HepG2 (cell line): ENCODE measurements around the gene RASIP1. TPM values are rescaled to one million over a fixed set of nuclear protein-coding genes. Genes with fewer than 3 reads are reported as not detected.

Experiments used
- KLF6 ChIP-seq: IDR thresholded peaks from 2 replicates; pipeline ENCODE4 v1.8.0; 2016; ENCODE audit warnings: missing biosample characterization, missing genetic modification reagents
- KMT2B ChIP-seq: IDR thresholded peaks from 2 replicates; pipeline ENCODE4 v1.6.1; 2016; ENCODE audit warnings: missing genetic modification reagents, missing compliant biosample characterization
- MED1 ChIP-seq: sonication (generic); formaldehyde crosslinking; IDR thresholded peaks from 2 replicates; pipeline ENCODE4 v1.4.0; 2020; ENCODE audit warnings: missing genetic modification reagents
- SALL1 ChIP-seq: sonication (generic); formaldehyde crosslinking; IDR thresholded peaks from 2 replicates; pipeline ENCODE4 v1.8.0; 2022; ENCODE audit warnings: mild to moderate bottlenecking, missing genetic modification reagents
- TMF1 ChIP-seq: sonication (generic); formaldehyde crosslinking; IDR thresholded peaks from 2 replicates; pipeline ENCODE4 v1.8.1; 2022; ENCODE audit warnings: low read depth, missing genetic modification reagents
- ZFX ChIP-seq: sonication (generic); formaldehyde crosslinking; IDR thresholded peaks from 2 replicates; pipeline ENCODE4 v1.4.0; 2020; ENCODE audit warnings: mild to moderate bottlenecking, low read depth, missing genetic modification reagents, moderate library complexity
- ZKSCAN8 ChIP-seq: IDR thresholded peaks from 2 replicates; pipeline ENCODE4 v1.6.1; 2016; ENCODE audit warnings: borderline replicate concordance, missing genetic modification reagents, missing compliant biosample characterization
- ZNF7 ChIP-seq: IDR thresholded peaks from 2 replicates; pipeline ENCODE4 v1.6.1; 2016; ENCODE audit warnings: missing biosample characterization, missing genetic modification reagents
- ZNF850 ChIP-seq: sonication (generic); formaldehyde crosslinking; conservative IDR thresholded peaks from 2 replicates; pipeline ENCODE4 v1.9.0; 2021; ENCODE audit warnings: mild to moderate bottlenecking, missing genetic modification reagents
- ZNF891 ChIP-seq: sonication (generic); formaldehyde crosslinking; IDR thresholded peaks from 2 replicates; pipeline ENCODE4 v1.5.0; 2020; ENCODE audit warnings: mild to moderate bottlenecking, missing genetic modification reagents
- polyA plus RNA-seq, 8 experiments: library from polyadenylated mRNA; depleted of rRNA in 3 of 8; stranded (reverse) in 7 of 8; unstranded in 1 of 8; fragments of >200 nt; fragmentation: Illumina TruSeq in 4 of 8; extraction: Trizol in 4 of 8; gene quantifications; 2 replicates each; pipeline versions ENCODE4 v1.2.1 to v1.2.3, GENCODE V29; 2011 to 2016; ENCODE audit warnings: low read depth in 4 of 8, missing spikeins in 1 of 8, mixed read lengths in 1 of 8; ENCODE audit not compliant: insufficient read depth in 1 of 8
- total RNA-seq, 5 experiments: library from RNA; depleted of rRNA; stranded (reverse); fragments of >200 nt; fragmentation: Illumina TruSeq; extraction: Trizol; gene quantifications; 2 replicates each; pipeline ENCODE4 v1.2.3, GENCODE V29; 2016; ENCODE audit warnings: low read depth in 1 of 5
- TF ChIP-seq, protein P1 (sequence below): sonication (generic); formaldehyde crosslinking; conservative IDR thresholded peaks from 2 replicates; pipeline ENCODE4 v1.8.0; 2022; ENCODE audit warnings: mild to moderate bottlenecking, moderate library complexity, missing genetic modification reagents
- TF ChIP-seq, protein P2 (sequence below), 2 experiments: sonication (generic) in 1 of 2; formaldehyde crosslinking in 1 of 2; IDR thresholded peaks; 2 replicates each; pipeline versions ENCODE4 v1.6.1 to v1.9.0; 2014 to 2022; ENCODE audit warnings: antibody characterized with exemption in 1 of 2, borderline replicate concordance in 1 of 2, inconsistent platforms in 1 of 2, low read depth in 1 of 2, missing genetic modification reagents in 1 of 2
- TF ChIP-seq, protein P3 (sequence below): fragments of 450-650 bp; IDR thresholded peaks from 2 replicates; pipeline ENCODE4 v1.6.1; 2016
- TF ChIP-seq, protein P4 (sequence below): sonication (generic); formaldehyde crosslinking; IDR thresholded peaks from 2 replicates; pipeline ENCODE4 v1.8.1; 2023; ENCODE audit warnings: mild to moderate bottlenecking, moderate library complexity, missing genetic modification reagents

Gene RASIP1
- total and polyA plus RNA-seq, 2 of the 13 experiments (the other 11 are each of a cell fraction or from before 2014, with no cell fraction given): 0.44 to 0.58 TPM

DNA sequence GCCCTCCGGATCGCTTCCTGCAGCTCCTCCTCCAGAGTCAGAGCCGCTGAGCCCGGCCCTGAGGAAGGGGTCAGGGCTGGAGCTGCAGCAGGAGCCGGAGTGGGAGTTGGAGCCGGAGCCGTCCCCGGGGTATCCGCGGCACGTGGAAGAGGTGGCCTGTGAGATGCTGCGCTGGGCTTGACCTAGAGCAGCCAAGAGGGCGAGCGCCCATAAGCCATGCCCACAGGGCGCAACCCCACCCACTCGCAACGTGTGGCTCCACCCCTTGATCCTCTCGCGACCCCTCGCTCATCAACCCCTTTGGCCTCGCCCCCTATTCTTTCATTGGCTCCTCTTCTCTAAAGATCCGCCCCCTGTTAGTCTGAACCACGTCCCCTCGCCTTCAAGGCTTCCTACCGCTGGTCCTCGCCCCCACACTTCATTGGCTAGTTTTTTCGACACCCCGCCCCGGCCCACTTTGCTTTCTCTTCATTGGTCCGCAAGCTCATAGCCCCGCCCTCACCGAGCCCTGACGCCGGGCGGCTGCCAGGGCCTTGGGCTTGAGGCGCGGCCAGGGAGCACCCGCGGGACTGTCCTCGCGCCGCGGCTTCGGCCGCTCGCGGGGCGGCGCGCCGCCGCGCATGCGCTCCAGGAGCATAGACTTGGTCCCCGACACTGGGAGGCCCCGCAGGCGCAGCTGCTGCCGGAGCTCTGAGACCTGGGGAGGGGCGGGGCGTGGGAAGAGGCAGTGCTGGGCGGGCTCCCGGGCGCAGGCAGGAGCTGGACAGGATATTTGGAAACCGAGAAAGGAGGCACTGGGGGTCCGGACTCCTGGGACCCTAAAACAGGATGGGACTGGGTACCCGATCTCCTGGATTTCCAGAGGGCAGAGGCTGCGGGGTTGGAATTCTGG is 26.3 kb downstream of the RASIP1 start (continued):
- TF ChIP-seq, protein P1, sequence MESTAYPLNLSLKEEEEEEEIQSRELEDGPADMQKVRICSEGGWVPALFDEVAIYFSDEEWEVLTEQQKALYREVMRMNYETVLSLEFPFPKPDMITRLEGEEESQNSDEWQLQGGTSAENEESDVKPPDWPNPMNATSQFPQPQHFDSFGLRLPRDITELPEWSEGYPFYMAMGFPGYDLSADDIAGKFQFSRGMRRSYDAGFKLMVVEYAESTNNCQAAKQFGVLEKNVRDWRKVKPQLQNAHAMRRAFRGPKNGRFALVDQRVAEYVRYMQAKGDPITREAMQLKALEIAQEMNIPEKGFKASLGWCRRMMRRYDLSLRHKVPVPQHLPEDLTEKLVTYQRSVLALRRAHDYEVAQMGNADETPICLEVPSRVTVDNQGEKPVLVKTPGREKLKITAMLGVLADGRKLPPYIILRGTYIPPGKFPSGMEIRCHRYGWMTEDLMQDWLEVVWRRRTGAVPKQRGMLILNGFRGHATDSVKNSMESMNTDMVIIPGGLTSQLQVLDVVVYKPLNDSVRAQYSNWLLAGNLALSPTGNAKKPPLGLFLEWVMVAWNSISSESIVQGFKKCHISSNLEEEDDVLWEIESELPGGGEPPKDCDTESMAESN (CRISPR knock-in tag): peak; percentile 11; the same call in 1 of the 2 replicates
- TF ChIP-seq, protein P2, sequence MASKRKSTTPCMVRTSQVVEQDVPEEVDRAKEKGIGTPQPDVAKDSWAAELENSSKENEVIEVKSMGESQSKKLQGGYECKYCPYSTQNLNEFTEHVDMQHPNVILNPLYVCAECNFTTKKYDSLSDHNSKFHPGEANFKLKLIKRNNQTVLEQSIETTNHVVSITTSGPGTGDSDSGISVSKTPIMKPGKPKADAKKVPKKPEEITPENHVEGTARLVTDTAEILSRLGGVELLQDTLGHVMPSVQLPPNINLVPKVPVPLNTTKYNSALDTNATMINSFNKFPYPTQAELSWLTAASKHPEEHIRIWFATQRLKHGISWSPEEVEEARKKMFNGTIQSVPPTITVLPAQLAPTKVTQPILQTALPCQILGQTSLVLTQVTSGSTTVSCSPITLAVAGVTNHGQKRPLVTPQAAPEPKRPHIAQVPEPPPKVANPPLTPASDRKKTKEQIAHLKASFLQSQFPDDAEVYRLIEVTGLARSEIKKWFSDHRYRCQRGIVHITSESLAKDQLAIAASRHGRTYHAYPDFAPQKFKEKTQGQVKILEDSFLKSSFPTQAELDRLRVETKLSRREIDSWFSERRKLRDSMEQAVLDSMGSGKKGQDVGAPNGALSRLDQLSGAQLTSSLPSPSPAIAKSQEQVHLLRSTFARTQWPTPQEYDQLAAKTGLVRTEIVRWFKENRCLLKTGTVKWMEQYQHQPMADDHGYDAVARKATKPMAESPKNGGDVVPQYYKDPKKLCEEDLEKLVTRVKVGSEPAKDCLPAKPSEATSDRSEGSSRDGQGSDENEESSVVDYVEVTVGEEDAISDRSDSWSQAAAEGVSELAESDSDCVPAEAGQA (IDR thresholded peaks at IDR 0.05; ENCODE audit: low read depth): peak; percentile 9; the same call in 1 of the 2 replicates
- TF ChIP-seq, protein P2 (CRISPR knock-in tag; IDR thresholded peaks at IDR 0.05; ENCODE audit: borderline replicate concordance): no peak
- peak; percentile 43; the same call in 1 of the 2 replicates for TF ChIP-seq KLF6 (CRISPR knock-in tag)
- TF ChIP-seq TMF1 (CRISPR knock-in tag): no peak
- peak; percentile 42; the same call in 1 of the 2 replicates for TF ChIP-seq SALL1 (CRISPR knock-in tag)
- 0 out of 2 replicates have a peak, but pooled peaks have one; percentile 40 for TF ChIP-seq ZKSCAN8 (CRISPR knock-in tag)
- peak; percentile 21; the same call in 1 of the 2 replicates for TF ChIP-seq MED1 (CRISPR knock-in tag)
- TF ChIP-seq, protein P3, sequence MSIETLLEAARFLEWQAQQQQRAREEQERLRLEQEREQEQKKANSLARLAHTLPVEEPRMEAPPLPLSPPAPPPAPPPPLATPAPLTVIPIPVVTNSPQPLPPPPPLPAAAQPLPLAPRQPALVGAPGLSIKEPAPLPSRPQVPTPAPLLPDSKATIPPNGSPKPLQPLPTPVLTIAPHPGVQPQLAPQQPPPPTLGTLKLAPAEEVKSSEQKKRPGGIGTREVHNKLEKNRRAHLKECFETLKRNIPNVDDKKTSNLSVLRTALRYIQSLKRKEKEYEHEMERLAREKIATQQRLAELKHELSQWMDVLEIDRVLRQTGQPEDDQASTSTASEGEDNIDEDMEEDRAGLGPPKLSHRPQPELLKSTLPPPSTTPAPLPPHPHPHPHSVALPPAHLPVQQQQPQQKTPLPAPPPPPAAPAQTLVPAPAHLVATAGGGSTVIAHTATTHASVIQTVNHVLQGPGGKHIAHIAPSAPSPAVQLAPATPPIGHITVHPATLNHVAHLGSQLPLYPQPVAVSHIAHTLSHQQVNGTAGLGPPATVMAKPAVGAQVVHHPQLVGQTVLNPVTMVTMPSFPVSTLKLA: 0 out of 2 replicates have a peak, but pooled peaks have one; percentile 33
- TF ChIP-seq ZFX (CRISPR knock-in tag): peak; percentile 61; the same call in 1 of the 2 replicates
- TF ChIP-seq, protein P4, sequence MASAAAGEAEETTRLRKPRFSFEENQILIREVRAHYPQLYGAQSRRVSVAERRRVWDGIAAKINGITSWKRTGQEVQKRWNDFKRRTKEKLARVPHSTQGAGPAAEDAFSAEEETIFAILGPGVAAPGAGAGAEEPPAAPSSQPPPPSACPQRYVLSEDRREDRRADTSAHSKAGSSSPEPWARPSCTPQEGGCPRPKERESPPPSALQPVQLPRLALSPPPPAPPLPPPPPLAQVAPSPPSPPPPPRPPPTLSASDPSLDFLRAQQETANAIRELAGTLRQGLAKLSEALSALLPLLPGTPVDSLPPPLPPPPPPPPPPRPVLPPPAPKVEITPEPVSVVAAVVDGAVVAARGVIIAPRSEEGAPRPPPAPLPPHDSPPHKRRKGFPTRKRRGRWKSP: peak; percentile 77; the same call in 1 of the 2 replicates
- TF ChIP-seq KMT2B: peak; percentile 17; the same call in 1 of the 2 replicates
- no peak for TF ChIP-seq ZNF7 (CRISPR knock-in tag)
- TF ChIP-seq ZNF891 (CRISPR knock-in tag): 0 out of 2 replicates have a peak, but pooled peaks have one; percentile 18
- no peak; the same call in 1 of the 2 replicates for TF ChIP-seq ZNF850 (CRISPR knock-in tag)
